Islet of Langerhans (tissue), 1 donor: ENCODE measurements around the gene TAMALIN.

Experiments used
- FAIRE-seq: peaks from one replicate; lab custom pipeline; 2011; peaks lifted over from hg19 to GRCh38; lab: Jason Lieb, UNC

The TAMALIN gene

GRCh38 chr12:52037248-52037861 lies 30.6 kb downstream of the TAMALIN start:
- FAIRE-seq: no peak

GRCh38 chr12:52038447-52038846 lies 31.7 kb downstream of the TAMALIN start:
- no peak for FAIRE-seq

GRCh38 chr12:52041035-52041434 lies 34.3 kb downstream of the TAMALIN start:
- FAIRE-seq: no peak

- FAIRE-seq: no peak
Observed at GRCh38 chr12:52041695-52042123, 35.0 kb downstream of the TAMALIN start.

- no peak for FAIRE-seq
Observed at GRCh38 chr12:52042706-52043385, 36.1 kb downstream of the TAMALIN start.

- FAIRE-seq: no peak
Observed at GRCh38 chr12:52043386-52044212, 36.9 kb downstream of the TAMALIN start.

- no peak for FAIRE-seq
Observed at GRCh38 chr12:52044292-52044983, 37.7 kb downstream of the TAMALIN start.

GRCh38 chr12:52045794-52046199 lies 39.1 kb downstream of the TAMALIN start:
- FAIRE-seq: no peak

GRCh38 chr12:52046859-52047258 lies 40.1 kb downstream of the TAMALIN start:
- no peak for FAIRE-seq

GRCh38 chr12:52049286-52049685 lies 42.5 kb downstream of the TAMALIN start:
- no peak for FAIRE-seq

GRCh38 chr12:52049688-52050087 lies 42.9 kb downstream of the TAMALIN start:
- FAIRE-seq: no peak

GRCh38 chr12:52050116-52050757 lies 43.5 kb downstream of the TAMALIN start:
- FAIRE-seq: no peak

- FAIRE-seq: no peak
Observed at GRCh38 chr12:52050758-52051541, 44.2 kb downstream of the TAMALIN start, which contains the start of gene NR4A1. NR4A1 (plus strand) TSS chr12:52051442; CDS start chr12:52054329, 2,887 bp downstream.

- no peak for FAIRE-seq
Observed at GRCh38 chr12:52052468-52053186, 45.9 kb downstream of the TAMALIN start.

- no peak for FAIRE-seq
Observed at GRCh38 chr12:52053536-52054209, 46.9 kb downstream of the TAMALIN start.

GRCh38 chr12:52054231-52054832 lies 47.6 kb downstream of the TAMALIN start:
- FAIRE-seq: no peak

GRCh38 chr12:52054833-52055730 lies 48.3 kb downstream of the TAMALIN start:
- FAIRE-seq: no peak
